Right lobe of liver (tissue), 6 donors: ENCODE data around the gene OR5B17. TPM values are rescaled to one million over a fixed set of nuclear protein-coding genes. Genes with fewer than 3 reads are reported as not detected.

Experiments used
- ATAC-seq, 4 donors: fragments of 200-7000 bp; cut with Tn5 transposase; one replicate each; pipeline ENCODE4 v1.9.1; 2020; ENCODE audit warnings: mild to moderate bottlenecking in 4 of 4, moderate library complexity in 4 of 4
- DNase-seq, 3 donors: peaks; one replicate each; pipeline ENCODE4 v3.0.0-alpha.2; 2020
- H3K27ac ChIP-seq, 3 donors: fragments of 200-600 bp; one replicate each; pipeline ENCODE4 v1.8.0; 2022
- H3K27me3 ChIP-seq, 2 donors: fragments of 200-600 bp; one replicate each; pipeline ENCODE4 v1.8.0; 2022
- H3K36me3 ChIP-seq, 4 donors: fragments of 200-600 bp; sonication (generic) in 1 of 4; one replicate each; pipeline versions ENCODE4 v1.5.1 to v1.8.0; 2017 to 2022; ENCODE audit warnings: control low read depth in 1 of 4
- H3K4me1 ChIP-seq, 4 donors: fragments of 200-600 bp; sonication (generic) in 1 of 4; one replicate each; pipeline versions ENCODE4 v1.5.1 to v1.8.0; 2017 to 2022; ENCODE audit warnings: control low read depth in 1 of 4
- H3K4me3 ChIP-seq, 3 donors: fragments of 200-600 bp; one replicate each; pipeline ENCODE4 v1.8.0; 2022
- H3K9me3 ChIP-seq, 4 donors: fragments of 200-600 bp; sonication (generic) in 1 of 4; one replicate each; pipeline versions ENCODE4 v1.5.1 to v1.8.0; 2017 to 2022; ENCODE audit warnings: control low read depth in 1 of 4
- POLR2A ChIP-seq: fragments of 450-650 bp; IDR thresholded peaks from one replicate; pipeline ENCODE4 v1.6.1; 2017; ENCODE audit warnings: antibody characterized with exemption, mild to moderate bottlenecking
- WGBS: methylation state at CpG from one replicate; pipeline ENCODE4 v1.1.6; 2018; ENCODE audit warnings: low coverage, low lambda C conversion rate; ENCODE audit not compliant: insufficient coverage; ENCODE audit errors: missing lambda C conversion rate; 5-methylcytosine and 5-hydroxymethylcytosine counted together
- intact Hi-C, 2 donors: fragments of 100-400 bp; cut with DNase I; formaldehyde crosslinking; loops; one replicate each; pipeline versions ENCODE4 v1.11.2 to v1.14.1; 2022
- total RNA-seq, 6 experiments: library from RNA; depleted of rRNA in 2 of 6; stranded (reverse); fragments of >200 nt in 2 of 6; fragmentation: NEBNext Ultra II Directional in 3 of 6; extraction: Animal tissue kit (Norgen Biotek cat#: 25700) in 3 of 6; gene quantifications; one replicate each; pipeline versions ENCODE4 v1.1.0 to v1.2.4, GENCODE V29; 2016 to 2023
- TF ChIP-seq, protein P1 (sequence below), 4 donors: fragments of 200-600 bp in 3 of 4; fragments of 450-650 bp in 1 of 4; IDR thresholded peaks; one replicate each; pipeline versions ENCODE4 v1.5.1 to v1.8.0; 2016 to 2022; ENCODE audit warnings: antibody characterized with exemption in 4 of 4, mild to moderate bottlenecking in 2 of 4
- donor health status: DM: no; HTN: yes; CAD: no.
- donor health status: DM: no; HTN: no; CAD: no.
- donor health status: DM: no; HTN: no; CAD: no.
- donor health status: DM: no; HTN: yes; CAD: no.
- donor health status: DM: no; HTN: yes; CAD: no.

The OR5B17 gene
- total RNA-seq, 6 experiments from 2014 or later: not detected

DNA sequence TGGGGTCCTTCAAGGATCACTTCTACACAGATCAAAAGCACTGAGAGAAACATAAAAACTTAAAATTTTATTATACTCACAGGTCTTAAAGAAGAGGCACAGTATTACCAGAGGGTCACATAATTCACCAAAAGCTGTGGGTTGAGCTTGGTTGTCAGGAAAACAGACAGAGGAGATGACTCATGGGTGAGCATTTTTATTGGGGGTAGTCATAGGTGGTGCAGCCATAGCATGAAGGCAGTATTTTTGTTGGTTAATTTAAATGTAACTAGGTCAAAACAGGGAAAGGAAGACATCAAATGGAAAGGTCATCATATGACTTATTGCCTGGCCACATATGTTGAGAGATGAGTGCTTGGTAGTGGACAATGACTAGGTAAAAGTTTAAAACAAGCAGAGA lies 24.2 kb downstream of the OR5B17 start:
- H3K27ac ChIP-seq: no peak overlapping the region
- H3K27me3 ChIP-seq: no peaks in the 10 kb centered on the region
- no peaks in the 10 kb centered on the region for H3K9me3 ChIP-seq
- no peaks in the 10 kb centered on the region for H3K36me3 ChIP-seq
- H3K4me3 ChIP-seq: no peak overlapping the region
- ATAC-seq (no peak), DNase-seq (no peak)
- H3K4me1 ChIP-seq: no peaks in the 10 kb centered on the region
- no peak for TF ChIP-seq POLR2A
- intact Hi-C loops: no loop called here

DNA sequence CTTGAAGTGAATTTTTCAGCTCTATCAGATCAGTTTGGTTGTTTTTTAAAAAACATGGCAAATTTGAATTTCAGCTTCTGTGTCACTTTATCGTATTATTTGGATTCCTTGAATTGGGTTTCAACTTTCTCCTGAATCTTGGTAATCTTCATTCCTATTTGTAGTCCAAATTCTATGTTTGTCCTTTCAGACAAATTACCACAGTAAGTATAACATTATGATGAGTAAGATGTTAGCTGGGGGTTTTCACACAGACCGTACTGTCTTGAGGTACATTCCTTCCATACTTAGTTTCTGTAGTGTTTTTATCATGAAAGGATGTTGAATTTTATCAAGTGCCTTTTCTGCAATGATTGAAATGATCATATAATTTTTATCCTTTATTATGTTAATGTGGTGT lies 28.0 kb downstream of the OR5B17 start:
- no peak for DNase-seq
- no peak for ATAC-seq
- no peak for TF ChIP-seq POLR2A
- TF ChIP-seq, protein P1, sequence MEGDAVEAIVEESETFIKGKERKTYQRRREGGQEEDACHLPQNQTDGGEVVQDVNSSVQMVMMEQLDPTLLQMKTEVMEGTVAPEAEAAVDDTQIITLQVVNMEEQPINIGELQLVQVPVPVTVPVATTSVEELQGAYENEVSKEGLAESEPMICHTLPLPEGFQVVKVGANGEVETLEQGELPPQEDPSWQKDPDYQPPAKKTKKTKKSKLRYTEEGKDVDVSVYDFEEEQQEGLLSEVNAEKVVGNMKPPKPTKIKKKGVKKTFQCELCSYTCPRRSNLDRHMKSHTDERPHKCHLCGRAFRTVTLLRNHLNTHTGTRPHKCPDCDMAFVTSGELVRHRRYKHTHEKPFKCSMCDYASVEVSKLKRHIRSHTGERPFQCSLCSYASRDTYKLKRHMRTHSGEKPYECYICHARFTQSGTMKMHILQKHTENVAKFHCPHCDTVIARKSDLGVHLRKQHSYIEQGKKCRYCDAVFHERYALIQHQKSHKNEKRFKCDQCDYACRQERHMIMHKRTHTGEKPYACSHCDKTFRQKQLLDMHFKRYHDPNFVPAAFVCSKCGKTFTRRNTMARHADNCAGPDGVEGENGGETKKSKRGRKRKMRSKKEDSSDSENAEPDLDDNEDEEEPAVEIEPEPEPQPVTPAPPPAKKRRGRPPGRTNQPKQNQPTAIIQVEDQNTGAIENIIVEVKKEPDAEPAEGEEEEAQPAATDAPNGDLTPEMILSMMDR (IDR thresholded peaks at IDR 0.05): no peak
- Histone ChIP-seq H3K9me3 (no peaks in the 10 kb centered on the region), H3K4me1 (no peaks in the 10 kb centered on the region), H3K27me3 (no peaks in the 10 kb centered on the region), H3K36me3 (no peaks in the 10 kb centered on the region), H3K27ac (no peak overlapping the region), H3K4me3 (no peak overlapping the region)
- intact Hi-C loops: no loop called here
- 60% methylated on average over 2 of the region's 2 CpGs for WGBS

DNA sequence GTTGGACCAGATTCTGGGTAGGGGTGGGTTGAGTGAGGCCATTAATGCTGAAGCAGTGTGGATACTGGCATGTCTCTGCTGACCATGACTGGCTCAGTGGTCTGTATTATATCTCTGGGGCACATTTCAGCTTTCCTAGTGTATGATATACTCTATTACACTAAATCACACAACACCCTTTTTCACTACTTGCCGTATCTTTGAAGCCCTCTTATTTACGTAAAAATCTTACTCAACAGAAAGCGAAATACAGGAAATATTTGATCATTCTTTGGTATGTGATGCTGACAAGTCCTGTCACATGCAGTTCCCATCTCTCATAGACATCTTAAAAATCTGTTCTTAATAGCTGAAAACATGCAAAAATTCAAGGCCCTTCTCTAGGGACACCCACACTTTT lies 40.3 kb downstream of the OR5B17 start:
- TF ChIP-seq, protein P1 (IDR thresholded peaks at IDR 0.05): no peak
- no peak for TF ChIP-seq POLR2A
- no peaks in the 10 kb centered on the region for H3K9me3 ChIP-seq
- no peaks in the 10 kb centered on the region for H3K27me3 ChIP-seq
- no peak overlapping the region for H3K4me3 ChIP-seq
- no peak overlapping the region for H3K27ac ChIP-seq
- no peaks in the 10 kb centered on the region for H3K36me3 ChIP-seq
- no peaks in the 10 kb centered on the region for H3K4me1 ChIP-seq
- WGBS: 33% methylated on average over 3 of the region's 3 CpGs
- ATAC-seq (no peak), DNase-seq (no peak)
- intact Hi-C loops: no loop called here

DNA sequence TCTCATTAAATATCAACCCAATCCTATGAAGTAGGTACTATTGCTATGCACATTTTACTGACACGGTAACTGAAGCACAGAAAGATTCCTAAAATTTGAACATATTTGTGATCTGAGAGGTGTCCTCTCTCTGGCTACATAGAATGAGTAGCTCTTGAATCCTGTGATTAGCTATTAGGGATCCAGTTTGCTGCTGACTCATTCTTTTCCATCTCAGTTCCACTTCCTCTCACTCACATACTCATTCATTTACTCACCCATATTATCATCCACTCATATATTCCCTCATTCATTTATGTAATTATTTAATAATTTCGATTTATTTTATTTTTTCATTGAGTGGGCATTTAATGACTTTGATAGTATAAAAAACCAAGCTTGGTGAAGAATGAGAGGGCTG lies 42.7 kb downstream of the OR5B17 start:
- TF ChIP-seq, protein P1 (IDR thresholded peaks at IDR 0.05): no peak
- no peak for TF ChIP-seq POLR2A
- no peak for ATAC-seq
- H3K9me3 ChIP-seq: no peaks in the 10 kb centered on the region
- no peak for DNase-seq
- H3K27ac ChIP-seq: no peak overlapping the region
- no peaks in the 10 kb centered on the region for H3K36me3 ChIP-seq
- no peaks in the 10 kb centered on the region for H3K4me1 ChIP-seq
- no peak overlapping the region for H3K4me3 ChIP-seq
- WGBS: 43% methylated on average over 2 of the region's 2 CpGs
- no peaks in the 10 kb centered on the region for H3K27me3 ChIP-seq
- intact Hi-C loops: no loop called here

Other genes starting within 250 kb of the OR5B17 start
- not detected for gene OR9I1, start 233.5 kb downstream of the OR5B17 start, total RNA-seq
- not detected for gene OR9Q2, start 170.0 kb downstream of the OR5B17 start, total RNA-seq
- gene OR1S2, start 154.9 kb downstream of the OR5B17 start, total RNA-seq: not detected
- gene OR1S1, start 146.3 kb downstream of the OR5B17 start, total RNA-seq: not detected
- gene OR10Q1, start 130.2 kb downstream of the OR5B17 start, total RNA-seq: not detected
- not detected for gene OR10W1, start 90.8 kb downstream of the OR5B17 start, total RNA-seq
- not detected for gene OR5B3, start 47.8 kb upstream of the OR5B17 start, total RNA-seq
- not detected for gene OR5B2, start 69.1 kb upstream of the OR5B17 start, total RNA-seq
- not detected for gene OR5B12, start 83.2 kb upstream of the OR5B17 start, total RNA-seq
- gene OR5B21, start 149.0 kb upstream of the OR5B17 start, total RNA-seq: not detected
- gene LPXN, start 216.8 kb upstream of the OR5B17 start, total RNA-seq: 1 to 10 TPM; 3.9 to 8.4 (median 5.5) TPM
- gene ZFP91, start 220.0 kb upstream of the OR5B17 start, total RNA-seq: 10 to 100 TPM; 19.5 to 27.0 (median 24.3) TPM